ENCODE measurements around the gene ITGA7.

GRCh38 chr12:55728186-55728938 is 20.7 kb upstream of the ITGA7 start:
- no peak for TF ChIP-seq ATF3 (IDR thresholded peaks at IDR 0.05; ENCODE audit: insufficient read depth, low read depth, low read length)
- TF ChIP-seq EZH2 (IDR thresholded peaks at IDR 0.05; ENCODE audit: low read depth, low read length, severe bottlenecking), result no peak
- TF ChIP-seq TAF1 (IDR thresholded peaks at IDR 0.05; ENCODE audit: low read depth, low read length), result no peak
- no peak for TF ChIP-seq MAX (IDR thresholded peaks at IDR 0.05)
- TF ChIP-seq CTCF (IDR thresholded peaks at IDR 0.05; ENCODE audit: control extremely low read depth in 1 of 3, insufficient read depth in 1 of 3, low read depth in 1 of 3, low read length in 3 of 3), result no peak
- no peak for TF ChIP-seq POLR2A (IDR thresholded peaks at IDR 0.05; ENCODE audit: control extremely low read depth in 1 of 2, low read depth in 2 of 2, low read length in 2 of 2)
- no peak for TF ChIP-seq USF2 (IDR thresholded peaks at IDR 0.05; ENCODE audit: low read length)
- TF ChIP-seq ZNF274 (IDR thresholded peaks at IDR 0.05; ENCODE audit: borderline replicate concordance, extremely low read depth, low read length), result no peak
- no peak for TF ChIP-seq JUND (IDR thresholded peaks at IDR 0.05; ENCODE audit: low read length)
